Endothelial cell of umbilical vein (primary cell): ENCODE results near the gene CARS1. TPM values are rescaled to one million over a fixed set of nuclear protein-coding genes. Genes with fewer than 3 reads are reported as not detected.

Experiments
- BruUV-seq: library from RNA; stranded (reverse); fragments of 400-500 nt; replicated peaks from 2 replicates; lab custom pipeline; 2021; lab: Mats Ljungman, UMichigan
- CTCF ChIA-PET: fragments of 300-600, 350-600 bp; sonication (Branson Sonifier 250); formaldehyde crosslinking; loops from one replicate; lab custom pipeline; 2021; ENCODE audit warnings: antibody characterized with exemption, inconsistent platforms; lab: Charles Lee
- POLR2A ChIA-PET: fragments of 300-600, 350-600 bp; sonication (Branson Sonifier 250); formaldehyde crosslinking; loops from one replicate; lab custom pipeline; 2021; ENCODE audit warnings: antibody characterized with exemption, inconsistent platforms; lab: Charles Lee
- DNase-seq: peaks from one replicate; pipeline ENCODE4 v3.0.0-alpha.2; 2011; ENCODE audit warnings: low read depth, low spot score
- FAIRE-seq: peaks from 2 replicates; lab custom pipeline; 2011; peaks lifted over from hg19 to GRCh38; lab: Jason Lieb, UNC
- H2AFZ ChIP-seq: 2 replicates; pipeline ENCODE4 v1.6.0; 2012; ENCODE audit warnings: low read depth, low read length, control low read depth, inconsistent platforms
- H3K27ac ChIP-seq: 2 replicates; pipeline ENCODE4 v1.5.1; 2011; ENCODE audit warnings: low read depth, mild to moderate bottlenecking, control low read depth, low read length, moderate library complexity; ENCODE audit not compliant: insufficient read depth
- H3K27me3 ChIP-seq, 2 experiments: 2 replicates each; pipeline versions ENCODE4 v1.6.0 to v1.6.1; 2011; ENCODE audit warnings: low read length in 2 of 2, mixed read lengths in 1 of 2; ENCODE audit not compliant: control insufficient read depth in 2 of 2, insufficient read depth in 2 of 2
- H3K36me3 ChIP-seq, 2 experiments: 2 replicates in 1 of 2; 3 replicates in 1 of 2; pipeline ENCODE4 v1.5.1; 2011; ENCODE audit warnings: low read length in 2 of 2, mild to moderate bottlenecking in 1 of 2, moderate library complexity in 1 of 2; ENCODE audit not compliant: control insufficient read depth in 2 of 2, insufficient read depth in 2 of 2; ENCODE audit errors: extremely low read depth in 1 of 2
- H3K4me1 ChIP-seq: 3 replicates; pipeline ENCODE4 v1.5.1; 2011; ENCODE audit warnings: mild to moderate bottlenecking, low read length; ENCODE audit not compliant: control insufficient read depth, insufficient read depth; ENCODE audit errors: extremely low read depth
- H3K4me2 ChIP-seq: 2 replicates; pipeline ENCODE4 v1.6.1; 2011; ENCODE audit warnings: low read length, control low read depth, mixed read lengths; ENCODE audit not compliant: insufficient read depth
- H3K4me3 ChIP-seq, 3 experiments: fragments of 200-600 bp in 1 of 3; sonication (generic), shearing (Covaris generic) in 1 of 3; replicated peaks in 1 of 3; 2 replicates each; pipeline ENCODE4 v1.5.1; 2011 to 2016; ENCODE audit warnings: control low read depth in 3 of 3, low read length in 3 of 3, mild to moderate bottlenecking in 2 of 3, inconsistent platforms in 1 of 3, low read depth in 1 of 3, moderate library complexity in 1 of 3; ENCODE audit not compliant: insufficient read depth in 1 of 3
- H3K79me2 ChIP-seq: 2 replicates; pipeline ENCODE4 v1.6.0; 2012; ENCODE audit warnings: low read length, inconsistent platforms; ENCODE audit not compliant: control insufficient read depth, insufficient read depth
- H3K9ac ChIP-seq: replicated peaks from 2 replicates; pipeline ENCODE3; 2011; ENCODE audit warnings: low read length, control low read depth; ENCODE audit not compliant: insufficient read depth; ENCODE audit errors: extremely low read depth
- H3K9me1 ChIP-seq: replicated peaks from 3 replicates; pipeline ENCODE4 v1.6.0; 2011; ENCODE audit warnings: mild to moderate bottlenecking, low read length; ENCODE audit not compliant: control insufficient read depth, insufficient read depth; ENCODE audit errors: extremely low read depth
- H3K9me3 ChIP-seq: replicated peaks from 2 replicates; pipeline ENCODE4 v1.5.1; 2012; ENCODE audit warnings: low read length, inconsistent platforms; ENCODE audit not compliant: control insufficient read depth, insufficient read depth
- H4K20me1 ChIP-seq: replicated peaks from 2 replicates; pipeline ENCODE3; 2011; ENCODE audit warnings: mild to moderate bottlenecking, low read length; ENCODE audit not compliant: control insufficient read depth, insufficient read depth; ENCODE audit errors: extremely low read depth
- EZH2 ChIP-seq: IDR thresholded peaks from 2 replicates; pipeline ENCODE4 v1.6.1; 2012; ENCODE audit warnings: borderline replicate concordance, low read depth, mild to moderate bottlenecking, moderate library complexity, low read length, inconsistent platforms; ENCODE audit not compliant: severe bottlenecking
- FOS ChIP-seq: IDR thresholded peaks from 2 replicates; pipeline ENCODE4 v1.6.1; 2011; ENCODE audit warnings: mild to moderate bottlenecking, low read length, moderate library complexity, borderline replicate concordance; ENCODE audit not compliant: insufficient read depth
- GATA2 ChIP-seq: IDR thresholded peaks from 2 replicates; pipeline ENCODE4 v1.7.0; 2011; ENCODE audit warnings: low read depth, mild to moderate bottlenecking, moderate library complexity, mixed read lengths, low read length; ENCODE audit not compliant: insufficient read length, insufficient read depth
- JUN ChIP-seq: IDR thresholded peaks from 2 replicates; pipeline ENCODE4 v1.6.1; 2011; ENCODE audit warnings: borderline replicate concordance, low read depth; ENCODE audit not compliant: insufficient read length, insufficient read depth
- MAX ChIP-seq: IDR thresholded peaks from 2 replicates; pipeline ENCODE4 v1.6.1; 2011; ENCODE audit not compliant: insufficient read depth, insufficient read length
- MYC ChIP-seq: IDR thresholded peaks from one replicate; pipeline ENCODE4 v1.6.1; 2011; ENCODE audit warnings: mild to moderate bottlenecking, low read depth, low read length
- POLR2A ChIP-seq: IDR thresholded peaks from 2 replicates; pipeline ENCODE4 v1.6.1; 2012; ENCODE audit warnings: low read depth, mild to moderate bottlenecking, control low read depth, low read length
- POLR2AphosphoS5 ChIP-seq: IDR thresholded peaks from 2 replicates; pipeline ENCODE4 v1.6.1; 2012; ENCODE audit warnings: low read depth, mild to moderate bottlenecking, control low read depth, low read length, moderate library complexity; ENCODE audit not compliant: insufficient read depth
- dilution Hi-C: fragments of 300-500 bp; cut with MboI; formaldehyde crosslinking; loops from one replicate; pipeline ENCODE4 v1.15.0; 2019; ENCODE audit warnings: low sequenced_read_pairs; ENCODE audit not compliant: extremely low pct_ligation_motif_present
- intact Hi-C: fragments of 100-400 bp; cut with micrococcal nuclease; formaldehyde crosslinking; loops from one replicate; pipeline ENCODE4 v1.10.0; 2022
- polyA plus RNA-seq, 4 experiments: library from polyadenylated mRNA; depleted of rRNA in 3 of 4; stranded (reverse) in 3 of 4; unstranded in 1 of 4; fragments of >200 nt; gene quantifications; 2 replicates each; pipeline versions ENCODE4 v1.2.1 to v1.2.3, GENCODE V29; 2011 to 2012; ENCODE audit warnings: missing spikeins in 1 of 4
- total RNA-seq: library from RNA; stranded (reverse); gene quantifications from 2 replicates; pipeline ENCODE4 v1.2.3, GENCODE V29; 2021
- TF ChIP-seq, protein P1 (sequence below), 2 donors: IDR thresholded peaks; 1 replicate in 1 of 2; 2 replicates in 1 of 2; pipeline ENCODE4 v1.5.1; 2011; ENCODE audit warnings: low read length in 2 of 2, mild to moderate bottlenecking in 2 of 2, moderate library complexity in 2 of 2, control low read depth in 1 of 2, inconsistent platforms in 1 of 2, low read depth in 1 of 2; ENCODE audit not compliant: insufficient read depth in 1 of 2; ENCODE audit errors: extremely low read depth in 1 of 2

CARS1 gene
- total and polyA plus RNA-seq, 2 donors (not counting 3 experiments of a cell fraction or from before 2014, with no cell fraction given): 43.5 to 66.2 TPM

- Histone ChIP-seq H3K9me3 (no peaks in the 10 kb centered on the region), H3K4me2 (no peak overlapping the region), H3K36me3 (no peaks in the 10 kb centered on the region), H3K9ac (no peak overlapping the region), H3K4me3 (no peak overlapping the region), H3K27me3 (no peaks in the 10 kb centered on the region), H4K20me1 (no peaks in the 10 kb centered on the region), H3K9me1 (no peaks in the 10 kb centered on the region), H2AFZ (no peak overlapping the region), H3K79me2 (no peaks in the 10 kb centered on the region), H3K4me1 (no peaks in the 10 kb centered on the region), H3K27ac (no peak overlapping the region)
- intact Hi-C loops: no loop called here
- TF ChIP-seq JUN: no peak
- TF ChIP-seq POLR2AphosphoS5: no peak
- TF ChIP-seq MYC: no peak
- no peak for TF ChIP-seq POLR2A
- TF ChIP-seq EZH2: no peak
- TF ChIP-seq GATA2: no peak
- TF ChIP-seq, protein P1, sequence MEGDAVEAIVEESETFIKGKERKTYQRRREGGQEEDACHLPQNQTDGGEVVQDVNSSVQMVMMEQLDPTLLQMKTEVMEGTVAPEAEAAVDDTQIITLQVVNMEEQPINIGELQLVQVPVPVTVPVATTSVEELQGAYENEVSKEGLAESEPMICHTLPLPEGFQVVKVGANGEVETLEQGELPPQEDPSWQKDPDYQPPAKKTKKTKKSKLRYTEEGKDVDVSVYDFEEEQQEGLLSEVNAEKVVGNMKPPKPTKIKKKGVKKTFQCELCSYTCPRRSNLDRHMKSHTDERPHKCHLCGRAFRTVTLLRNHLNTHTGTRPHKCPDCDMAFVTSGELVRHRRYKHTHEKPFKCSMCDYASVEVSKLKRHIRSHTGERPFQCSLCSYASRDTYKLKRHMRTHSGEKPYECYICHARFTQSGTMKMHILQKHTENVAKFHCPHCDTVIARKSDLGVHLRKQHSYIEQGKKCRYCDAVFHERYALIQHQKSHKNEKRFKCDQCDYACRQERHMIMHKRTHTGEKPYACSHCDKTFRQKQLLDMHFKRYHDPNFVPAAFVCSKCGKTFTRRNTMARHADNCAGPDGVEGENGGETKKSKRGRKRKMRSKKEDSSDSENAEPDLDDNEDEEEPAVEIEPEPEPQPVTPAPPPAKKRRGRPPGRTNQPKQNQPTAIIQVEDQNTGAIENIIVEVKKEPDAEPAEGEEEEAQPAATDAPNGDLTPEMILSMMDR (IDR thresholded peaks at IDR 0.05; ENCODE audit: extremely low read depth in 1 of 2, insufficient read depth in 1 of 2, low read depth in 1 of 2, low read length in 2 of 2): no peak
- no peak for TF ChIP-seq FOS
- TF ChIP-seq MAX: no peak
- no TSS peak for BruUV-seq
- POLR2A ChIA-PET: no interaction called here
- CTCF ChIA-PET: interaction anchor here (5.7 kb wide), 1 partner anchor 50 kb away, joined by 183 read pairs; no protein-coding TSS in a partner anchor
- dilution Hi-C loops: no loop called here
- FAIRE-seq: no peak
- no peak for DNase-seq
Observed at GRCh38 chr11:3087821-3088800, 30.9 kb upstream of the CARS1 start.
